GM12864 (cell line): ENCODE results near the gene OSBP2.
"Not testable (repeated sequence)": the region's sequence is repeated elsewhere in the genome, so short reads cannot be mapped to it uniquely, and the experiment has no call there.

Experiments used
- DNase-seq: peaks from one replicate; pipeline ENCODE4 v3.0.0-alpha.2; 2011; ENCODE audit warnings: low read depth
- H3K4me3 ChIP-seq: 2 replicates; pipeline ENCODE4 v1.5.1; 2011; ENCODE audit warnings: mild to moderate bottlenecking, low read depth, low read length, control low read depth
- TF ChIP-seq, protein P1 (sequence below): IDR thresholded peaks from 2 replicates; pipeline ENCODE4 v1.5.1; 2011; ENCODE audit warnings: low read depth, mild to moderate bottlenecking, moderate library complexity, low read length, control low read depth, inconsistent platforms; ENCODE audit errors: missing control alignments

Gene OSBP2

DNA sequence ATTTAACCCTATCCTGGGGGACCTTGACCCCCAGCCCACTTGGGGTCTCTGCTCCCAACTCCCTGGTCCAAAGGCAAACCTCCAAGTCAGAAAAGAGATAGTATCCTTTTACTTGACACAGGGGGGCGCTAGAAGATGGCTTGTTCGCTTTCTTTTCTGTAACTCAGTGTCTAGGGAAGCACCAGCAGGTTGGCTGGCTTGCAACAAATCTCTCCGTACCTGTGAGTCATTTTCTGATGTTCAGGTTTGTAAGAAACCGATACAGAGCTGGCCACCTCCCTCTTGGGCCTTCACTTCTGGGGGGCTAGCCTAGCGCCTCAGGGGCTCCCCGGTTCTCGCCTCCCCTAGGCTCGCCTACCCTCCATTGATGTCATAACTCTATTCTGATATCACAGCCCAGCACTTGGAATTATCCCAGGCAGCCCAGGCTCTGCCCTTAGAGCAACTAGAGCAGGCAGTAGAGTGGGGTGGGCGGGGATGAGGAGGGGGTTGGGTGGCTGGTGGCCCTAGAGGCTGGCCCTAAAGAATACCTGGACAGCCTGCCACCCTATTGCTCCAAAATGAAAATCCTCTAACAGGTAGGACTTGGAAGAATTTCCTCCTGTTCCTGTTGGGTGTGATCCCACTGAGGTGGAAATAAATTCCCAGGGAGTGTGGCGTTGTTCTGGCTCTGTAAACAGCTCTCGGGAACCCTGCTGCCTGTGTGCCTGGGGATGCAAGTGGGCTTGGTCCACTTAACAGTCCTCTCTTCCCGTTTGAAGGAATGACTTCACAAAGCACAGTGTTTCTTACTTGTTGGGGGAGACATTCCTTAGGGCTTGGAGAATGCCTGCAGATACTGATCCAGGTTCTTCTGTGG, 69.4 kb downstream of the OSBP2 start:
- peak; percentile 31 for DNase-seq
- no peak overlapping the region for H3K4me3 ChIP-seq
- TF ChIP-seq, protein P1, sequence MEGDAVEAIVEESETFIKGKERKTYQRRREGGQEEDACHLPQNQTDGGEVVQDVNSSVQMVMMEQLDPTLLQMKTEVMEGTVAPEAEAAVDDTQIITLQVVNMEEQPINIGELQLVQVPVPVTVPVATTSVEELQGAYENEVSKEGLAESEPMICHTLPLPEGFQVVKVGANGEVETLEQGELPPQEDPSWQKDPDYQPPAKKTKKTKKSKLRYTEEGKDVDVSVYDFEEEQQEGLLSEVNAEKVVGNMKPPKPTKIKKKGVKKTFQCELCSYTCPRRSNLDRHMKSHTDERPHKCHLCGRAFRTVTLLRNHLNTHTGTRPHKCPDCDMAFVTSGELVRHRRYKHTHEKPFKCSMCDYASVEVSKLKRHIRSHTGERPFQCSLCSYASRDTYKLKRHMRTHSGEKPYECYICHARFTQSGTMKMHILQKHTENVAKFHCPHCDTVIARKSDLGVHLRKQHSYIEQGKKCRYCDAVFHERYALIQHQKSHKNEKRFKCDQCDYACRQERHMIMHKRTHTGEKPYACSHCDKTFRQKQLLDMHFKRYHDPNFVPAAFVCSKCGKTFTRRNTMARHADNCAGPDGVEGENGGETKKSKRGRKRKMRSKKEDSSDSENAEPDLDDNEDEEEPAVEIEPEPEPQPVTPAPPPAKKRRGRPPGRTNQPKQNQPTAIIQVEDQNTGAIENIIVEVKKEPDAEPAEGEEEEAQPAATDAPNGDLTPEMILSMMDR, result peak; percentile 66

DNA sequence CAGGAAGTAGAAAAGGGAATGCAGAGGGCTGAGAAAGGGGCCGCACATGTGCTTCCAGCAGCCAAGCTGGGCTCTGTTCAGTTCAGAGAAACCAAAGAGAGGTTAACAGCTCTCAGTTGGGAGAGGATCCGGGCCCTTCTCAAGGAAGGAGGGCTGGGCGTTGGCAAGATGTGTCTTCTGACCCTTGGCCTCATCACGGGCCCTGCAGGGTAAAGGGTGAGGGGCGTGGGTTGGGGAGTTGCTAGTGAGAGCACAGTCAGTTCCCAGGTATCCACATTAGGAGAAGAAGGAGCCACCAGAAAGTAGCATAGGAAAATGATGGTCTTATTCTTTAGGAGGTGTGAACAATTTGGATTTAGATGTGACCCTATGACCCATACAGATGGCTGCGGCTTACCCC, 73.0 kb downstream of the OSBP2 start:
- DNase-seq, result no peak
- H3K4me3 ChIP-seq, result no peak overlapping the region
- TF ChIP-seq, protein P1, result no peak

DNA sequence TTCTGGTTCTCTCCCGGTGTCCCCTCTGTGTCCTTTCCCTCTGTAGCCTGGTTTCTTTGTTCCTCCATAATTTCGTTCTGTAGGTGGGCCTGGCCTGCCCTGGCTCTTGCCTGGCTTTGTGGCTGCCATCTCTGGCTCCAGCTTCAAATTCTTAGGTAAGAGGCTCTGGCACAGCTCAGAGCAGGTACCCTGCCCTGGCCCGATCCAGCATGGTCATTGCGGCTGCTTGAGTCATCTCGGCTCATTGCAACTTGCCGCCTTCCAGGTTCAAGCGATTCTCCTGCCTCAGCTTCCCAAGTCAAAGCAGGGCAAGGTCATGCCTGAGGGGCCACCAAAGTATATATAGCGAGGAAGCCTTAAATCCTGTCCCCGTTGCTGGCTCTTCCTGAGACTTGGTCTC, 76.0 kb downstream of the OSBP2 start:
- no peak for DNase-seq
- TF ChIP-seq, protein P1, result no peak
- no peak overlapping the region for H3K4me3 ChIP-seq

DNA sequence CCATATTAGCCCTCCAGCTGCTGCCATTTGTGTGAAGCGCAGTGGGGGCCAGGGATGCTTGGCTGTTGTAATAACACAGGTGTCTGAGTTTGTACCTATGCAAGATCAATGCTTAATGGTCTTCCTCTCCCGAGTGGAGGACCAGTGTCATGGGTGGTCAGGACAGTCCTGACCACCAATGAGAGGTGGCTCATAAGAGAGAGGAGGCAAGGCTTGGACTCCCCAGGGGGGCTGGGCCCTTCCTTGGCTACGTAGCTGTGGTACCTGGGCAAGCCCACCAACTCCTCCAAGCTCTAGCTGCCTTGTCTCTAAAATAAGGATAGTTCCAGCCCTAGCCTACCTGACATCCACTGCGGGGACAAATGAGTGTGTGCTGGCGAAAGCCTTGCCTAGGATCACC, 79.2 kb downstream of the OSBP2 start:
- TF ChIP-seq, protein P1, result no peak
- no peak overlapping the region for H3K4me3 ChIP-seq
- no peak for DNase-seq

DNA sequence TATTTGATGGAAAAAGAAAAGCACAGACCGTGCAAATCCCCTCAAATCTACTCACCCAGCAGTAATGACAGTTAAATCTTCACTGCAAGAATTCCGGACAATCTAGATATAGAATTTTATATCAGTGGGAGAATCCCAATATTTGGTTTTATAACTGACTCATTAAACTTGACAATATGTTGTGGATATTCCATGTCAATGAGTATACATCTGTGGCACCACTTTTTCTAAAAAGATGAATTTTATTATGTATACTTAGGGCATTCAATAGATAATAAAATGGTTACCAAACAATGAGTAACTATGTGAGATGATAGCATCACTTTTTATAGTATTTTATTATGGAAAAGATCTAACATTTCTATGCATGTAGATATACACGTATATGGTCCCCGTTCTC, 79.9 kb downstream of the OSBP2 start:
- H3K4me3 ChIP-seq, result no peak overlapping the region
- TF ChIP-seq, protein P1, result no peak
- DNase-seq, result no peak

DNA sequence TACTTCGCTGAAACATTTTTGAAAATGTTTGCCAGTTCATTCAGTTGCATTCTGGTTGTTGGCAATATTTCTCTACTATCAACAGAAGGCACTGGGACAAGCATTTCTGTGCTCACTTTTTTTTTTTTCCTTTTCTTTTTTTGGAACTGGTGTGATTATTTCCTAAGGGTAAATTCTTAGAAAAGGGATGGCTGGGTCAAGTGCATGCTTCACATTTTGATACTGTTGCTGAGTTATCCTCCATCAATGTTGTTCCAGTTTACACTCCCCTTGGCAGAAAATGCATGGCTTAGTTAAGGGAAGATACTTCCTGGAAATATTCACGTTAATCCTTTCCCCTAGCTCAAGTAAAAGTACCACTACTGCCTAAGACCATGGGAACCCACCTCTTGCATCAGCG, 81.8 kb downstream of the OSBP2 start:
- TF ChIP-seq, protein P1, result no peak
- DNase-seq, result no peak
- no peak overlapping the region for H3K4me3 ChIP-seq

DNA sequence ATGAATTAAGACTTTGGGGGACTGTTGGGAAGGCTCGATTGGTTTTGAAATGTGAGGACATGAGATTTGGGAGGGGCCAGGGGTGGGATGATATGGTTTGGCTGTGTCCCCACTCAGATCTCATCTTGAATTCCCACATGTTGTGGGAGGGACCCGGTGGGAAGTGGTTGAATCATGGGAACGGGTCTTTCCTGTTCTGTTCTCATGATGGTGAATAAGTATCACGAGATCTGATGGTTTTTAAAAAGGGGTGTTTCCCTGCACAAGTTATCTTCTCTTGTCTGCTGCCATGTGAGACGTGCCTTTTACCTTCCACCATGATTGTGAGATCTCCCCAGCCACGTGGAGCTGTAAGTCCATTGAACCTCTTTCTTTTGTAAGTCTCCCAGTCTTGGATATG, 82.5 kb downstream of the OSBP2 start:
- H3K4me3 ChIP-seq, DNase-seq: not testable (repeated sequence)
